NCI-H1436 (cell line): ENCODE results near the gene TAGLN2.
"Not testable (repeated sequence)": the region's sequence is repeated elsewhere in the genome, so short reads cannot be mapped to it uniquely, and the experiment has no call there.

Source experiments
- DNase-seq: peaks from one replicate; lab custom pipeline; 2025; lab: John Stamatoyannopoulos, UW

Gene TAGLN2

GRCh38 chr1:159921251-159921650 is 4.1 kb downstream of the TAGLN2 start:
- no peak for DNase-seq

- DNase-seq = no peak
These were observed 4.7 kb downstream of the TAGLN2 start for GRCh38 chr1:159920651-159921050.

- no peak for DNase-seq
These were observed 5.1 kb downstream of the TAGLN2 start for GRCh38 chr1:159920202-159920601.

GRCh38 chr1:159919236-159919865 is 6.0 kb downstream of the TAGLN2 start:
- no peak for DNase-seq

- no peak for DNase-seq
These were observed 6.7 kb downstream of the TAGLN2 start for GRCh38 chr1:159918352-159919200.

GRCh38 chr1:159917533-159918351 is 7.6 kb downstream of the TAGLN2 start:
- DNase-seq = no peak

GRCh38 chr1:159916242-159917051 is 8.9 kb downstream of the TAGLN2 start:
- no peak for DNase-seq

- no peak for DNase-seq
These were observed 9.6 kb downstream of the TAGLN2 start for GRCh38 chr1:159915571-159916241.

- DNase-seq = no peak
These were observed 10.9 kb downstream of the TAGLN2 start for GRCh38 chr1:159914252-159915018.

- DNase-seq = no peak
These were observed 11.7 kb downstream of the TAGLN2 start for GRCh38 chr1:159913451-159914192.

GRCh38 chr1:159911326-159912070 is 13.8 kb downstream of the TAGLN2 start:
- DNase-seq = no peak

- DNase-seq = no peak
These were observed 17.0 kb downstream of the TAGLN2 start for GRCh38 chr1:159908031-159908940.

- DNase-seq = no peak
These were observed 18.3 kb downstream of the TAGLN2 start for GRCh38 chr1:159906960-159907359.

GRCh38 chr1:159904036-159904435 is 21.3 kb downstream of the TAGLN2 start:
- not testable (repeated sequence) for DNase-seq

GRCh38 chr1:159902541-159902940 is 22.8 kb downstream of the TAGLN2 start:
- no peak for DNase-seq

GRCh38 chr1:159900755-159901360 is 24.4 kb downstream of the TAGLN2 start:
- DNase-seq = no peak

GRCh38 chr1:159900086-159900680 is 25.1 kb downstream of the TAGLN2 start, which contains the start of gene CFAP45:
TSS of gene CFAP45 (minus strand) at chr1:159900165. CDS start at chr1:159900098, 67 bp downstream.
- DNase-seq = peak; percentile 92
